Ovary (tissue), 3 donors: Measurements from ENCODE around the gene MAPKAPK5.

Experiments
- CTCF ChIP-seq, 3 donors: fragments of 450-650 bp in 2 of 3; fragments of 200-600 bp in 1 of 3; IDR thresholded peaks; one replicate each; pipeline versions ENCODE4 v1.5.1 to v1.8.0; 2016 to 2022; ENCODE audit warnings: antibody characterized with exemption in 3 of 3, mild to moderate bottlenecking in 1 of 3
- EP300 ChIP-seq: sonication (generic); formaldehyde crosslinking; IDR thresholded peaks from one replicate; pipeline ENCODE4 v1.6.1; 2017; ENCODE audit warnings: antibody characterized with exemption
- donor health status: DM: no; HTN: no; CAD: no.

- TF ChIP-seq EP300 (no peak), CTCF (IDR thresholded peaks at IDR 0.05) (no peak)
These were observed 49.2 kb upstream of the MAPKAPK5 start for GRCh38 chr12:111792856-111793235.
